ENCODE data around the gene RPTOR. TPM values are rescaled to one million over a fixed set of nuclear protein-coding genes. Genes with fewer than 3 reads are reported as not detected.

Gene RPTOR
- total RNA-seq, 2 experiments from 2014 or later, result 48.7 to 58.2 TPM

GRCh38 chr17:80890196-80890920, 345.7 kb downstream of the RPTOR start:
- Mint-ChIP-seq H3K4me3 (peak overlapping the region; percentile 77), H3K27me3 (no peaks in the 10 kb centered on the region), H3K9me3 (no peaks in the 10 kb centered on the region), H3K36me3 (ENCODE audit: low read depth) (peaks cover 77% of the 10 kb centered on the region), H3K27ac (peak overlapping the region; percentile 95), H3K4me1 (peaks cover 73% of the 10 kb centered on the region)
- ChIA-PET CTCF (interaction anchor here (1.1 to 1.6 kb wide), 2 partner anchors 9 to 10 kb away, joined by 3 to 4 read pairs; no protein-coding TSS in a partner anchor), POLR2A (interaction anchor here (1.1 kb wide), 1 partner anchor 13 kb away, joined by 5 read pairs; no protein-coding TSS in a partner anchor)
- no peak for DNase-seq

GRCh38 chr17:80890921-80891396, 346.3 kb downstream of the RPTOR start:
- ChIA-PET POLR2A (interaction anchor here (0.6 to 1.4 kb wide), 2 partner anchors 109 to 1967 kb away, joined by 4 to 6 read pairs; no protein-coding TSS in a partner anchor), CTCF (interaction anchor here (1.3 to 2.4 kb wide), 6 partner anchors 10 to 253 kb away, joined by 3 to 7 read pairs (median 4); no protein-coding TSS in a partner anchor)
- no peaks in the 10 kb centered on the region for H3K27me3 Mint-ChIP-seq
- H3K27ac Mint-ChIP-seq, result peak overlapping the region; percentile 95
- DNase-seq, result no peak
- peaks cover 77% of the 10 kb centered on the region for H3K36me3 Mint-ChIP-seq (ENCODE audit: low read depth)
- H3K4me3 Mint-ChIP-seq, result peak overlapping the region; percentile 77
- peaks cover 76% of the 10 kb centered on the region for H3K4me1 Mint-ChIP-seq
- no peaks in the 10 kb centered on the region for H3K9me3 Mint-ChIP-seq

GRCh38 chr17:80891397-80892018, 346.9 kb downstream of the RPTOR start:
- Mint-ChIP-seq H3K27me3 (no peaks in the 10 kb centered on the region), H3K4me3 (peak overlapping the region; percentile 77), H3K4me1 (peaks cover 76% of the 10 kb centered on the region), H3K9me3 (no peaks in the 10 kb centered on the region), H3K27ac (peak overlapping the region; percentile 95), H3K36me3 (ENCODE audit: low read depth) (peaks cover 75% of the 10 kb centered on the region)
- peak; percentile 87 for DNase-seq
- ChIA-PET CTCF (interaction anchor here (0.9 to 2.4 kb wide), 8 partner anchors 9 to 254 kb away, joined by 3 to 7 read pairs (median 4); no protein-coding TSS in a partner anchor), POLR2A (interaction anchor here (0.6 to 1.4 kb wide), 6 partner anchors 14 to 1967 kb away, joined by 3 to 7 read pairs (median 5); no protein-coding TSS in a partner anchor)

GRCh38 chr17:80892019-80892855, 347.6 kb downstream of the RPTOR start:
- DNase-seq, result peak; percentile 87
- Mint-ChIP-seq H3K27me3 (no peaks in the 10 kb centered on the region), H3K36me3 (ENCODE audit: low read depth) (peaks cover 78% of the 10 kb centered on the region), H3K4me3 (peak overlapping the region; percentile 77), H3K27ac (peak overlapping the region; percentile 95), H3K9me3 (no peaks in the 10 kb centered on the region), H3K4me1 (peaks cover 81% of the 10 kb centered on the region)
- ChIA-PET POLR2A (interaction anchor here (0.6 to 1.4 kb wide), 6 partner anchors 15 to 111 kb away, joined by 3 to 7 read pairs (median 4); no protein-coding TSS in a partner anchor), CTCF (interaction anchor here (0.9 to 2.4 kb wide), 9 partner anchors 8 to 255 kb away, joined by 3 to 7 read pairs (median 4); no protein-coding TSS in a partner anchor)

GRCh38 chr17:80892900-80893603, 348.4 kb downstream of the RPTOR start:
- CTCF ChIA-PET, result interaction anchor here (0.6 to 2.4 kb wide), 6 partner anchors 12 to 256 kb away, joined by 3 to 7 read pairs (median 4); no protein-coding TSS in a partner anchor
- Mint-ChIP-seq H3K27me3 (no peaks in the 10 kb centered on the region), H3K9me3 (no peaks in the 10 kb centered on the region), H3K4me1 (peaks cover 88% of the 10 kb centered on the region), H3K27ac (peak overlapping the region; percentile 95), H3K36me3 (ENCODE audit: low read depth) (peaks cover 86% of the 10 kb centered on the region), H3K4me3 (peak overlapping the region; percentile 77)
- POLR2A ChIA-PET, result interaction anchor here (0.6 to 1.0 kb wide), 2 partner anchors 36 to 109 kb away, joined by 3 to 4 read pairs; no protein-coding TSS in a partner anchor
- peak; percentile 38 for DNase-seq

GRCh38 chr17:80893604-80894438, 349.2 kb downstream of the RPTOR start:
- Mint-ChIP-seq H3K4me1 (peaks cover 91% of the 10 kb centered on the region), H3K36me3 (ENCODE audit: low read depth) (peaks cover 90% of the 10 kb centered on the region)

GRCh38 chr17:80894439-80894721, 349.7 kb downstream of the RPTOR start:
- Mint-ChIP-seq H3K9me3 (no peaks in the 10 kb centered on the region), H3K27ac (peak overlapping the region; percentile 91), H3K36me3 (ENCODE audit: low read depth) (peaks cover 86% of the 10 kb centered on the region), H3K4me3 (peak overlapping the region; percentile 77), H3K4me1 (peaks cover 91% of the 10 kb centered on the region), H3K27me3 (no peaks in the 10 kb centered on the region)
- no peak for DNase-seq
- POLR2A ChIA-PET, result no interaction called here
- CTCF ChIA-PET, result no interaction called here

More at GRCh38 chr17:80893604-80894438, 349.2 kb downstream of the RPTOR start:
- Mint-ChIP-seq H3K9me3 (no peaks in the 10 kb centered on the region), H3K27me3 (no peaks in the 10 kb centered on the region), H3K4me3 (peak overlapping the region; percentile 77), H3K27ac (peak overlapping the region; percentile 95)
- no peak for DNase-seq
- ChIA-PET CTCF (interaction anchor here (0.7 to 1.4 kb wide), 2 partner anchors 13 to 37 kb away, joined by 3 to 4 read pairs; no protein-coding TSS in a partner anchor), POLR2A (interaction anchor here (1.0 kb wide), 1 partner anchor 37 kb away, joined by 4 read pairs; no protein-coding TSS in a partner anchor)

- no peak for DNase-seq
- H3K27ac Mint-ChIP-seq, result peak overlapping the region; percentile 91
- CTCF ChIA-PET, result no interaction called here
Measured at GRCh38 chr17:80894726-80895125, 350.1 kb downstream of the RPTOR start.

GRCh38 chr17:80895366-80895765, 350.7 kb downstream of the RPTOR start:
- H3K27ac Mint-ChIP-seq, result peak overlapping the region; percentile 91
- peak overlapping the region; percentile 60 for H3K4me3 Mint-ChIP-seq
- H3K36me3 Mint-ChIP-seq (ENCODE audit: low read depth), result peaks cover 85% of the 10 kb centered on the region
- no peaks in the 10 kb centered on the region for H3K9me3 Mint-ChIP-seq
- ChIA-PET CTCF (no interaction called here), POLR2A (no interaction called here)
- no peaks in the 10 kb centered on the region for H3K27me3 Mint-ChIP-seq
- H3K4me1 Mint-ChIP-seq, result peaks cover 92% of the 10 kb centered on the region
- DNase-seq, result no peak

More at GRCh38 chr17:80894726-80895125, 350.1 kb downstream of the RPTOR start:
- H3K36me3 Mint-ChIP-seq (ENCODE audit: low read depth), result peaks cover 88% of the 10 kb centered on the region
- H3K9me3 Mint-ChIP-seq, result no peaks in the 10 kb centered on the region
- peak overlapping the region; percentile 77 for H3K4me3 Mint-ChIP-seq
- H3K27me3 Mint-ChIP-seq, result no peaks in the 10 kb centered on the region
- peaks cover 92% of the 10 kb centered on the region for H3K4me1 Mint-ChIP-seq
- POLR2A ChIA-PET, result no interaction called here

- peaks cover 78% of the 10 kb centered on the region for H3K4me1 Mint-ChIP-seq
- H3K27ac Mint-ChIP-seq, result peak overlapping the region; percentile 75
- POLR2A ChIA-PET, result interaction anchor here (1.0 kb wide), 1 partner anchor 79 kb away, joined by 4 read pairs; no protein-coding TSS in a partner anchor
- no peaks in the 10 kb centered on the region for H3K27me3 Mint-ChIP-seq
- CTCF ChIA-PET, result interaction anchor here (0.9 to 2.2 kb wide), 32 partner anchors 10 to 797 kb away, joined by 3 to 16 read pairs (median 3); partner anchors contain the start of gene GAA
- H3K4me3 Mint-ChIP-seq, result no peak overlapping the region
- no peak for DNase-seq
- H3K9me3 Mint-ChIP-seq, result no peaks in the 10 kb centered on the region
- peaks cover 70% of the 10 kb centered on the region for H3K36me3 Mint-ChIP-seq (ENCODE audit: low read depth)
Measured at GRCh38 chr17:80898716-80899115, 354.1 kb downstream of the RPTOR start.

Data from activated CD4-positive, alpha-beta T cell treated with anti-CD3 and anti-CD28 coated beads, Interleukin-2, amount 10 ng/mL, durations not matched to agents 7 days and 5 days (primary cell).